ENCODE measurements around the gene C9orf50.
A peak's percentile ranks its signal among the peaks of the same experiment; 100 is the strongest.

GRCh38 chr9:129619787-129620668 lies 873 bp downstream of the C9orf50 start:
- TF ChIP-seq EP300 (conservative IDR thresholded peaks at IDR 0.05; ENCODE audit: poor library complexity, severe bottlenecking) (no peak), RAD21 (conservative IDR thresholded peaks at IDR 0.05) (no peak), EZH2 (IDR thresholded peaks at IDR 0.05; ENCODE audit: borderline replicate concordance, insufficient read depth, low read length, poor library complexity, severe bottlenecking) (no peak), POLR2AphosphoS5 (IDR thresholded peaks at IDR 0.05) (no peak), TAF1 (IDR thresholded peaks at IDR 0.05; ENCODE audit: low read depth) (no peak), SMC3 (conservative IDR thresholded peaks at IDR 0.05; ENCODE audit: poor library complexity) (peak; percentile 24)
- TF ChIP-seq, protein P1, sequence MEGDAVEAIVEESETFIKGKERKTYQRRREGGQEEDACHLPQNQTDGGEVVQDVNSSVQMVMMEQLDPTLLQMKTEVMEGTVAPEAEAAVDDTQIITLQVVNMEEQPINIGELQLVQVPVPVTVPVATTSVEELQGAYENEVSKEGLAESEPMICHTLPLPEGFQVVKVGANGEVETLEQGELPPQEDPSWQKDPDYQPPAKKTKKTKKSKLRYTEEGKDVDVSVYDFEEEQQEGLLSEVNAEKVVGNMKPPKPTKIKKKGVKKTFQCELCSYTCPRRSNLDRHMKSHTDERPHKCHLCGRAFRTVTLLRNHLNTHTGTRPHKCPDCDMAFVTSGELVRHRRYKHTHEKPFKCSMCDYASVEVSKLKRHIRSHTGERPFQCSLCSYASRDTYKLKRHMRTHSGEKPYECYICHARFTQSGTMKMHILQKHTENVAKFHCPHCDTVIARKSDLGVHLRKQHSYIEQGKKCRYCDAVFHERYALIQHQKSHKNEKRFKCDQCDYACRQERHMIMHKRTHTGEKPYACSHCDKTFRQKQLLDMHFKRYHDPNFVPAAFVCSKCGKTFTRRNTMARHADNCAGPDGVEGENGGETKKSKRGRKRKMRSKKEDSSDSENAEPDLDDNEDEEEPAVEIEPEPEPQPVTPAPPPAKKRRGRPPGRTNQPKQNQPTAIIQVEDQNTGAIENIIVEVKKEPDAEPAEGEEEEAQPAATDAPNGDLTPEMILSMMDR (IDR thresholded peaks at IDR 0.05; ENCODE audit: poor library complexity, severe bottlenecking), result peak; percentile 64
- TF ChIP-seq, protein P2, sequence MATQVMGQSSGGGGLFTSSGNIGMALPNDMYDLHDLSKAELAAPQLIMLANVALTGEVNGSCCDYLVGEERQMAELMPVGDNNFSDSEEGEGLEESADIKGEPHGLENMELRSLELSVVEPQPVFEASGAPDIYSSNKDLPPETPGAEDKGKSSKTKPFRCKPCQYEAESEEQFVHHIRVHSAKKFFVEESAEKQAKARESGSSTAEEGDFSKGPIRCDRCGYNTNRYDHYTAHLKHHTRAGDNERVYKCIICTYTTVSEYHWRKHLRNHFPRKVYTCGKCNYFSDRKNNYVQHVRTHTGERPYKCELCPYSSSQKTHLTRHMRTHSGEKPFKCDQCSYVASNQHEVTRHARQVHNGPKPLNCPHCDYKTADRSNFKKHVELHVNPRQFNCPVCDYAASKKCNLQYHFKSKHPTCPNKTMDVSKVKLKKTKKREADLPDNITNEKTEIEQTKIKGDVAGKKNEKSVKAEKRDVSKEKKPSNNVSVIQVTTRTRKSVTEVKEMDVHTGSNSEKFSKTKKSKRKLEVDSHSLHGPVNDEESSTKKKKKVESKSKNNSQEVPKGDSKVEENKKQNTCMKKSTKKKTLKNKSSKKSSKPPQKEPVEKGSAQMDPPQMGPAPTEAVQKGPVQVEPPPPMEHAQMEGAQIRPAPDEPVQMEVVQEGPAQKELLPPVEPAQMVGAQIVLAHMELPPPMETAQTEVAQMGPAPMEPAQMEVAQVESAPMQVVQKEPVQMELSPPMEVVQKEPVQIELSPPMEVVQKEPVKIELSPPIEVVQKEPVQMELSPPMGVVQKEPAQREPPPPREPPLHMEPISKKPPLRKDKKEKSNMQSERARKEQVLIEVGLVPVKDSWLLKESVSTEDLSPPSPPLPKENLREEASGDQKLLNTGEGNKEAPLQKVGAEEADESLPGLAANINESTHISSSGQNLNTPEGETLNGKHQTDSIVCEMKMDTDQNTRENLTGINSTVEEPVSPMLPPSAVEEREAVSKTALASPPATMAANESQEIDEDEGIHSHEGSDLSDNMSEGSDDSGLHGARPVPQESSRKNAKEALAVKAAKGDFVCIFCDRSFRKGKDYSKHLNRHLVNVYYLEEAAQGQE (IDR thresholded peaks at IDR 0.05; ENCODE audit: borderline replicate concordance), result no peak

Data from neural cell (in vitro differentiated cells).